GM21360 (cell line): ENCODE results near the gene TRIM46.
"Not testable (repeated sequence)": the region's sequence is repeated elsewhere in the genome, so short reads cannot be mapped to it uniquely, and the experiment has no call there.

Source experiments
- ATAC-seq: cut with Tn5 transposase; IDR thresholded peaks from one replicate; pipeline ENCODE4 v1.9.1; 2021; ENCODE audit warnings: mild to moderate bottlenecking, moderate library complexity; ENCODE audit not compliant: unreplicated experiment

TRIM46 gene

DNA sequence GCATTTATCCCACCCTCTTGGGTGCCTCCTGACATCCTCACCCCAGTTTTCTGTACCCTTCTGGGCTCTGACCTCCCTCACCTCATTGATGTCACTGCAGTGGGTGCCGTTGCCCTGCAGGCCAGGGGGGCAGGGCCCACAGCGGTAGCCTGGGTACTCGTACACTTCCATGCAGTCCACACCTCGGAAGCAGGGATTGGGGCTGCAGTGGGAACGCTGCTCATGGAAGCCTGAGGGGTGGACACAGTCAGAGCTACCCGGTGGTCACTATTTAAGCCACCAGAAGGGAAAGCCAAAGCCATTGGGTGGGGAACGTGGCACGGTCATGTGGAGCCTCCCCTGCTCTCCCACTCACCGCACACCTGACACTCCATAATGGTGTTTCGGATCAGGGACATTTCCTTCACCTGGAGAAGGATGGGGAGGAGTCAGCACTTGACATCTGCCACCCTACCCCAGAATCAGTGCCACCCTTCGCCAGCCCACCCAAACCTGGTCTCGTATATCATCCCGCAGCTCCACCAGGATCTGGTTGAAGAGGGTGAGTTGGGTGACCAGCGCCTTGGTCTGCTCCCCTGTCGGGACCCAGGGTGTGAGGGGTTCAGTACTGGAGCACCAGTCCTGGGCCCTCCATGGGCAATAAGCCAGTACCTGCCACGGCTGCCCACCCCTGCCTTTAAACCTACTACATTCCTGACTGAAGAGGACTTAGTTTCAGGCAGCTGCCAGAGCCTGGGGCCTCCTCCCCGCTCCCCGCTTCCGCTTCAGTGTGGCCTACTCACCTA lies 29.3 kb downstream of the TRIM46 start:
- ATAC-seq = no peak

DNA sequence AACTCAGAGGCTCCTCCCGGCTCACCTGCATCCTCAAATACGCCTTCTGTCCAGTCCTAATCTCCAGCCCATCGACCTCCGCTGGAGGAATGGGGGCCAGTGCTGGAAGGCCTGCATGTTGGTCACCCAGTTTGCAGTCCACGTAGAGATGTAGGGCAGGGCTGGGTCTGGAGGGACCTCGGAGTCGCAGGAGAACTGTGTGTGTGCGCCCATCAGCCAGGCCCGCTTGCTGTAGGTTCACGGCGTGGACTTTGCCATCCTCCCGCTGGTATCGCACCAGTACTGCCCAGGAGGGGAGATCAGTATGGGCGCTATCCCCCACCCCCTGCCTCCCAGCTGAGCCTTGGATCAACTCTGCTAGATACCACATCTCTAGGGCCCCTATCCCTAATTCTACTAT lies 31.4 kb downstream of the TRIM46 start:
- no peak for ATAC-seq

DNA sequence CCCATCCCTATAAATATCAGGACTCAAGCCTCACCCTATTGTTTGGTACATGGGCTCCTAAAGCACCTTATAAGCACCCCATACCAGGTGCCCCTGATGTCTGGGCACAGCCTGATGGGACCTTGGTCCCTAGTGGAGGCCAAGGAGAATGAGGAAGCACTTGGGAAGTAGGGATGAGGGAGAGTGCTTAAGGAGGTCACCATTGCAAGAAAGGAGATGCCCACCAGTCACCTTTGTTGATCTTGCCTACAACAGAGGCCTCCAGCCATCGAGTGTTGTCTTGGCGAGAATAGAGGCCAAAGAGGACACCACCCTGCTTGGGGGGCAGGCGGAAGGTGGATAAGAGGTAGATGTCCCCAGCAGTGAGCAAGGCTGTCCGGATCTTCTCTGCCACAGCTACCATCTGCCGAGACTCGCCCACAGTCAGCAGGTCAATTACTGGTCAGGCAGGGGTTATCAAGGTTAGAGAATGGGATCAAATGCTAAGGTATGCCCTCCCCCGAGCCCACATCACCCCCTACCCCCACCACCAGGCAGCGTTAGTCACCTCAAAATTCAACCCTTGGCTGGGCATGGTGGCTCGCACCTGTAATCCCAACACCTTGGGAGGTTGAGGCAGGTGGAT lies 32.4 kb downstream of the TRIM46 start:
- no peak for ATAC-seq

DNA sequence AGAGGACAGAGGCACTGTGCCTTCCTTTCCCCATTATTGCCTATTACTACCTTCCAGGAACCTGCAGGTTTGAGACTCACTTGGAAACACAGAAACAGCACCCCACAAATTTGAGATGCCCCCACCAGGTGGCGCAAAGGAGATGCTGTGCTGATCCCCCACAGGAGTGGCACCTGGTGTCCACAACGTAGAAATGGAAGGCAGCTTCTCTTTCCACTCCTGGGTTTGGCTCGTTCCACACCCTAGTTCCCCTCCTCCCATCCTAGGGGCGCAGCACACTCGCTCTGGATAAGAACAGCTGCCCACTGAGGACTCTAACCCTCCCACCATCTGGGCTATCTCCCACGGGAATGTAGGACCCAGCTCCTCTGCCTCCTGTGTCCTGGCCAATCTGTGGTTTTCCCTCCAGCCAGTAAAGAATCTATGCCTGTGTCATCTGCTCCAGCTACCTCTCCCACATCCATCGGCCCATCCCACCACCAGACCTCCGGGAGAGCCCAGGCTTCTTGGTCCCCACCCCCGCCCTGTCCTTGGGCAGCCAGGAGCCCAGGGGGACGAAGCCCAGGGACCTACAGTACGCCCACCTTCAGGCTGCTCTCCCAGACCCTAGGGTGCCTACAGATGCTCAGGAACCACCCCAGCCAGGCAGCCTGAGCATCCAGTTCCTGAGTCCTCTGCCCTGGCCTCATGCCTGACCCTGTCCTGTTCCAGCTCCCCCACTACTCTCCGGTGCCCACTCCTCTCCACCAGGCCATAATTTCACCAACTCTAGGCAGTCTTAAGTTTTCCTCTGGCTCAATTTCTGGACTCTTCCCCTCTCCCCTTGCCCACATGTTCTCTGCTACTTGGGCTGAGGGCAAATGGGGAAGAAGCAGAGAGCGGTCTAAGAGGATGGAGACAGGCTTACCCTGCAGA lies 33.5 kb downstream of the TRIM46 start:
- ATAC-seq = no peak

DNA sequence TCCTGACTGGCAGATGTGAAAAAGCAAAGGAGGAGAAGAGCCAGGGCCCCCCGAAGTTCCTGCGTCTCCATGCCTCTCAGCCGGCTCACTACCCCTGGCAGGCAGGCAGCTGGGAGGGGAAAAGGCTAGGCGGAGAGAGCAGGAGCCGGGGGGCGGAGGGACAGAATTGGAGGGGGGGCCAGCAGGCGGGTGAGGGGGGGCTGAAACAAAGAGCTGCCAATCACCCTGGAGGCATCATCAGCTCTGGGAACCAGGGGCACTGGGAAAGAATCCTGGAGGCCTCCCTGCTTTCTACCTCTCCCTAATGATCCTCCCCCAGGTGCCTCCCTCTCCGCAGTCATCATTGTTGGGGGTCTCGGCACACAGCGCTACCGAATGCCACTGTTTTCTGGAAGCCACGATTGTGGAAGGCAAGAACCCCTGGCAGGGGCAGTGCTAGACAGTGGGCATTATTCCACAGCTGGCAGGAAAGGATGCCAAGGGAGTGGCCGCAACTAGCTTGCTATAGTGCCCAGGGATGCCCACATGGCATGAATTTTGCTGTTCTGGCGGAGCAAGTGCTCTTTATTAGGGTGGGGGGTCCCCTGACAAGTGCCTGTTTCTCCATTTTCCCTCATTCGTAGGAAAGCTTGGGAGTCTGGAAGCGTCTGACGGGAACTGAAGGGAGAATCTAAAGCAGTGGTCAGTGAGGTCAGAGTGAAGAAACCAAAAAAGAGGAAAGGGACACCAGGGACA lies 34.3 kb downstream of the TRIM46 start, which contains the start of gene THBS3:
TSS of gene THBS3 (minus strand) at position 92 of the 735 bp plus-strand sequence. CDS start at position 71, 21 bp downstream.
- ATAC-seq = no peak

DNA sequence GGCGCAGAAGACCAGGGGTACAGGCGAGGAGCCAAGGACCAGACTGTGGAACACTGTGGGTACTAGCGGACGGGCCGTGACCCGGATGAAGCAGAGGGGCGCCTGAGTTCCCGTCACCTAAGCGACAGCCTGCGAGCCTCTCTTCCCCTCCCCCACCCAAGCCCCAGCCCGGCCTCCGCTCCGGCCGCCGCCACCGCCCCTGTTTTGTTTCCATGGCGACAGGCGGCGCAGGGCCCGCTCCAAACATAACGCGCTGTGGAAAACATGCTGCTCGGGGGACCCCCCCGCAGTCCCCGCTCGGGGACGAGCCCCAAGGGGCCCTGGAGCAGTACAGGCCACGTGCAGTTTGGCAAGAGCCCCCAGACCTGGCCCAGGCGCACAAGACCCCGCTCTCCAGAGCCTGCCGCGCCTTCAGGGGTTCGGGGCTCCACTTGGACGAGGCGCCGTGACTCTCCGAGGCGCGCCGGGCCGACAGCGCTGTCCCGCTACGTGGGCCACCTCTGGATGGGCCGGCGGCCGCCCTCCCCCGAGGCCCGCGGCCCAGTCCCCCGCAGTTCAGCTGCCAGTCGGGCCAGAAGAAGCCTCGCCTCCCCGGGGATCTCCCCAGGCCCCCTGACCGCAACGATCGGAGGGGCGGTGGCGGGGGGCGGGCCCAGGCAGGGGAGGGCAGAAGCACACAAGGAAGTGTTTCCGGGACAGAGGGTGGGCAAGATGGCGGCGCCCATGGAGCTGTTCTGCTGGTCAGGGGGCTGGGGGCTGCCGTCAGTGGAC lies 35.1 kb downstream of the TRIM46 start, which contains the start of gene MTX1:
TSS of gene MTX1 (plus strand) at position 155 of the 771 bp plus-strand sequence. CDS start at position 265, 110 bp downstream.
- ATAC-seq = peak; percentile 53

DNA sequence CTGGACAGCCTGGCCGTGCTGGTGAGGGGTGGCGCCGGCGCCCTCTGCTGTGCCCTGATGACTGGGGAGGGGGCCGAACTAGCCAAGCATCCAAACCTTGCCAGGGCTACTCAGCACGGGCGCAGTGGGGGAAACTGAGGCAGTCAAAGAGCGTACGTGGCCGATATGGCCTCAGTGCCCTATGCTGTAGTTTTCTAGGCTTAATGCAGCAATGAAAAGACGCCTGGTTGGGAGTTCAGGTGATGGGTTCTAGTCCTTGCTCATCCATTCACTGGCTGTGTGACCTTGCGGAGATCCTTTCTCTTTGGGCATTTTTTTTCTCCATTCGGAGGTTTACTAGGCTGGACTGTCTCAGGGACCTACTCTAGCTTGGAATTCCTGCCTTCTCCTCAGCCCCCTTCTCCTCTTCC lies 35.7 kb downstream of the TRIM46 start:
- ATAC-seq = no peak

DNA sequence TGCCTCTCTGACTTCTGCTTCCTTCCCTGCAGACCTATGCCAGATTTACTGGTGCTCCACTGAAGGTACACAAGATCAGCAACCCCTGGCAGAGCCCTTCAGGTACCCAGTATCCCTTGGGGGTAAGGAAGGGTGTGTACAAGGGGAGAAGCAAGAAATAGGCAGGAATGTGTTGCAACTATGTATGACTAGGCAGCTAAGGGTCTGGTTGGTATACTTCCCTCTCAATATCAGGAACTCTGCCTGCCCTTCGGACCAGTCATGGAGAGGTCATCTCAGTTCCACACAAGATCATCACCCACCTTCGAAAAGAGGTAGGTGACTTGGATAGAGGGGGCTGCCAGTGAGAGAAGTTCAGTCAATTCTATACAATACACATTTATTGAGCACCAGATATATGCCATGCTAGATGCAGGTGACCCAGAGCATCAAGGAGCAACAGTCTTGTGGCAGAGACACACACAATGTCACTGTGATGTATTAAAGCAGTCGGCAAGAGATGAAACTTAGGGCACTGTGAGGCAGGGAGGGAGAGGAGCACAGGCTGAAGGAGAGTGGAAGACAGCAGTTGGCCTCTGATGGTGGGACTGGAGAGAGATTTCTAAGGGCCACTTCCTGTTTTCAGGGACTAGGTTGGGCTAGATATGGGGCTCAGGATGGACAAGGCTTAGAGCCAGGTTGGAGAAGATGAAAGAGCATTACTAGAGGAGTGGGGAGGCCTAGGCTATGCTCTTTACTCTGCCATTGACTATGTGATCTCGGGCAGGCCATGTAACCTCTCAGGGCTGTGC lies 36.9 kb downstream of the TRIM46 start:
- no peak for ATAC-seq

DNA sequence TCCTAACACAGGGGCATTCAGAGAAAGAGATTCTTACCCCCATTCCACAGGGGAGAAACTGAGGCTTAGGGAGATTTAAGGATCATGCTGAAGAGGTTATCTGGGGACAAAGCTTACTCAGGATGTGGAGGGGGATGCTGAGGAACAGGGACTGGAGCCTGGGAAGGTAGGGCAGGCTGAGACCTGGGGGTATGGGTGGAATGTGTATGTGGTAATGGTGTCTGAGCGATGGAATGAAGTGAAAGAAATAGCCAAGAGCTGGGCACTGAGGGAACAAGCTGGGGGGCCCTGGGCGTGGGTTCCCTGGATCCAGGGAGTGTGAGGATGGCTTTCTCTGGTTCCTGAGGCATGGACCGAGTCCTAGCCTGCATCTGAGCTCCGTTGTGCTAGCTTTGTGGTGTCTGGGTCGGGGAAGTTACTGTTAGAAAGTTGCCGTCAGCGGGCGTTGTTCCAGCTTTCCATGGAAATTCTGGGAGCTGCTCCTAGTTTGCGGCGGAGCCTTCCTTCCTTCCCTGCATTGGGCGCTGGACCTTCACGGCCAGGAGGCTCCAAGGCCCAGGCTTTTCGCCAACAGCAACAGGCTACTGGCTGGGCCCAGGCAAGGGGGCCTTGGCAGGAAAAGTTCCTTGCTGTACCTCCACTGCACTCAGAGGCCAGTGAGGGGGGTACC lies 37.9 kb downstream of the TRIM46 start:
- ATAC-seq = not testable (repeated sequence)

DNA sequence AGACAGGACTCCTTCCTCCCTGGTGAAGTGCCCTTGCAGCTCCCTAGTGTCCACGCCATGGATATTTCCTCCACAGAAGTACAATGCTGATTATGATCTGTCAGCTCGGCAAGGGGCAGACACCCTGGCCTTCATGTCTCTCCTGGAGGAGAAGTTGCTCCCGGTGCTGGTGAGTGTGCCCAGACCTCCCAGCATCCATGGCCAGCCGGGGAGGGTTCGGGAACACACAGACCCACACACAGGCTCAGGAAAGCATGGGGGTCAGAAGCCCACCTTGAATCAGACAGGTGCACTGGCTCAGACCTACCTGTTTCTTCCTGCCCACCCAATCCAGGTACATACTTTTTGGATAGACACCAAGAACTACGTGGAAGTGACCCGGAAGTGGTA lies 38.4 kb downstream of the TRIM46 start:
- ATAC-seq = not testable (repeated sequence)

DNA sequence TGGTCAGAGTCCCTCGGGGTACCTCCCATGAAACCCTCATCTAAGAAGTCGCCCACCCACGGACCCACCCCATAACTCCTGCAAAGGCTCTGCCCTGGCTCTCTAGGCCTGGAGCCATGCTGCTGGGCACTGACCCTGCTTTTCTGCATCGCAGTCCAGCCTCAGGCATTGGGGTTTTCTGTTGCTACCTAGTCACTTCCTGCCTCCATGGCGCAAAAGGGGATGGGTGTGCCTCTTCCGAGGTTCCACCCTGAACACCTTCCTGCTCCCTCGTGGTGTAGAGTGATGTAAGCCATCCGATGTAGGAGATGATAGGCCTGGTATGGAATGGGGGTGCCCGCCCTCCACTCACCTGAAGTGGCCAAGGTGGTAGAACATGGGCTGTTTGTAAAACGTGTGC lies 41.1 kb downstream of the TRIM46 start:
- not testable (repeated sequence) for ATAC-seq

DNA sequence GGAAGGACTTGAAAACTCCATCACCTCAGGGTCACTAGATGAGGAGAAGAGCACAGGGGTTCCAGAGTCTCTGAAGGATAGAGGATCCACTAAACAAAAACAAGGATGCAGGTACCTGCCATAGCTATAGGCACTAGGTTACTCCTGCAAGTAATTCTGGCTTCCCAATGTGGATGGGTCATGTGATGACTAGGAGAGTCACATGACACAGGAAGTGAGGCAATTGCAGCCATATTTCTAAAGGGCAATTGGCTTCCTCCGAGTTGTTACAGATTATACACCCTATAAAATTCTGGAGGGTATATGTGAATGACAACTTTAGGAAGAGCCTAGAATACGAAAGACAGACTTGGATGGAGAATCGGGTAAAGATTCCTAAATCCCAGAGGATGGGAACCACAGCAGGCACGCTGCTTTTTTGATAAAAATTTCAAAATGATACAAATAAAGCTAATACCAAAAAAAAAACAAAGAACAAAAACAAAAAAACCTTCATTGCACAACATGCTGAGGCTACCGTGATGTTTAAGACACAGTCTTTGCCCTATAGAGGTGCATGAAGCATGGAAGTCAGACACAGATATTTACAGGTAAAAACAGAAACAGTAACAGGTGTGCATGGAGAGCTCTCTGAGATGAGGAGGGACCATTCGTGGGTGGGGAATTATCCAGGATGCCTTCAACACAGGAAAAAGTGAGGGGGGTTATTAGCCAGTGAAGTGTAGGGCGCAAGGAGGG lies 45.4 kb downstream of the TRIM46 start:
- no peak for ATAC-seq

DNA sequence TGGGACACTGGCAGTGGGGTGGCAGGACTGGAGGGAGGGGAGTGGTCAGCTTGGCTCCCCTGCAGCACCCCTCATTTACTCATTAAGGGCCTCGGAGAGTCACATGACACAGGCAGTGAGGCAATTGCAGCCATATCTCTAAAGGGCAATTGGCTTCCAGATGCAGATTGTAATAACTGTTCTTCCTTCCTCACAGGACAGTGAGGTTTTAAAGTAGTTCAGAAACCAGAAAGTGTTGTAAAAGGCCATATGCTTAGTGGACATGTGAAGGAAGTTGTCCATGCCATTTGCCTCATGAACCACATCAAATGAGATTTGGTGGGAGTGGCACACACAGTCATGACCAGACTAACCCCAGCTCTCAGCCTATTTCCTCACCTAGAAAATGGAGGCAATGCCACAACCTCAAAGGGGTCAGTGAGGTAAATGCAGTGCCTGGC lies 46.0 kb downstream of the TRIM46 start:
- ATAC-seq = no peak

DNA sequence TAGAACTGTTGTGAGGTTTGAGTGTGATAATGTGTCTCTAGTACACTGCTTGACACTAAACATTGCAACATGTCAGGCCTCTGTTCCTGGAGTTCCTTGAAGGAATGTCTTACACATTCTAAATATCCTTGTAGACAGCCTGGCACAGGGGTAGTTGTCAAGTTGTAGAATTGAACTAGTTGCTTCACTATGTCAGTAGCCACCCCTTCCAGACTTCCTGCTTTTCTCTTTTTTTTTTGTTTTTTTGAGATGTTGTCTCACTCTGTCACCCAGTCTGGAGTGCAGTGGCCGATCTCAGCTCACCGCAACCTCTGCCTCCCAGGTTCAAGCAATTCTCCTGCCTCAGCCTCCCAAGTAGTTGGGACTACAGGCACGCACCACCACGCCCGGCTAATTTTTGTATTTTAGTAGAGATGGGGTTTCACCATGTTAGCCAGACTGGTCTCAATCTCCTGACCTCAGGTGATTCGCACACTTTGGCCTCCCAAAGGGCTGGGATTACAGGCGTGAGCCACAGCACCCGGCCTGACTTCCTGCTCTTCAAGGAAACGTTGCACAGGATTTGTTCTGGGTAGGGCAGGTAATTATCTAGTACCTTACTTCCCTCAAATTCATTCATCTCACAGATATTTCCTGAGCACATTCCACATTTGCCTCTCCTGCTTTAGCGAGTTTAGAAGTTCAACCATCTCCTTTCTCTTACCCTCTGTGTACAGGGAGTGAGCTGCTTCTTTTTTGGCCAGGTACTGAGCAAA lies 46.7 kb downstream of the TRIM46 start:
- not testable (repeated sequence) for ATAC-seq

DNA sequence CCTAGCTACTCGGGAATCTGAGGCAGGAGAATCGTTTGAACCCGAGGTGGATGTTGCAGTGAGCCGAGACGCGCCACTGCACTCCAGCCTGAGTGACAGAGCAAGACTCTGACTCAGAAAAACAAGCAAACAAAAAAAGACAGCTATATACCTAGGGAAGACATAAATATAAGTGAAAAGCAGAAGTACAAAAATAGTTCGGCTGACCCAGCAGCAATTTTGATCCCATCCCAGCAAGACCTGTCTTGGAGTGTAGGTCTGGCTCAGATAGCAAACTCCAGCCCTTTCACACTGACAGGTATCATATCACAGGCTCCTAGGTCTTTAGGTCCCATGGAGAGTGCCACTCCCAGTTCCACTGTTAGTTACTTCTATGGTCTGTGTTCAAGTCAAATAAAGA lies 49.4 kb downstream of the TRIM46 start:
- no peak for ATAC-seq

DNA sequence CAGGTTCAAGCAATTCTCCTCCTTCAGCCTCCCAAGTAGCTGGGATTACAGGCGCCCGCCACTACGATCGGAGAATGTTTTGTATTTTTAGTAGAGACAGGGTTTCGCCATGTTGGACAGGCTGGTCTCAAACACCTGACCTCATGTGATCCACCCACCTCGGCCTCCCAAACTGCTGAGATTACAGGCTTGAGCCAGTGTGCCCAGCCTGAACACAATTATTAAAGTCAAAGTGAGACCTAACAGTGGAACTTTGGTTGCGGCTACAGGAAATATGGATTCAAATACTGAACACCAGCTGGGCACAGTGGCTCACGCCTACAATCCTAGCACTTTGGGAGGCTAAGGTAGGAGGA lies 51.7 kb downstream of the TRIM46 start:
- ATAC-seq = not testable (repeated sequence)
